GM12878 (cell line): ENCODE measurements around the gene PSMB7.

Experiments used
- EP300 ChIP-seq, 2 experiments: fragments of 150-350 bp in 1 of 2; IDR thresholded peaks; 2 replicates each; pipeline ENCODE4 v1.6.1; 2011 to 2012; ENCODE audit warnings: low read depth in 2 of 2, low read length in 2 of 2, borderline replicate concordance in 1 of 2, improper control_type of control experiment in 1 of 2, inconsistent platforms in 1 of 2; ENCODE audit not compliant: control insufficient read depth in 1 of 2
- MAX ChIP-seq: IDR thresholded peaks from 2 replicates; pipeline ENCODE4 v1.6.1; 2012; ENCODE audit warnings: low read depth, low read length, improper control_type of control experiment
- NFXL1 ChIP-seq: fragments of 450-650 bp; IDR thresholded peaks from 2 replicates; pipeline ENCODE4 v1.6.1; 2017; ENCODE audit warnings: antibody characterized with exemption, mild to moderate bottlenecking, borderline replicate concordance
- SMC3 ChIP-seq: IDR thresholded peaks from 2 replicates; pipeline ENCODE4 v1.6.1; 2011; ENCODE audit warnings: low read length, improper control_type of control experiment, borderline replicate concordance
- SREBF2 ChIP-seq: IDR thresholded peaks from 2 replicates; pipeline ENCODE4 v1.6.1; 2012; ENCODE audit warnings: mild to moderate bottlenecking, low read length
- TAF1 ChIP-seq: IDR thresholded peaks from 2 replicates; pipeline ENCODE4 v1.6.1; 2011; ENCODE audit warnings: mild to moderate bottlenecking, low read depth, low read length, borderline replicate concordance
- TF ChIP-seq, protein P1 (sequence below): IDR thresholded peaks from 2 replicates; pipeline ENCODE4 v1.6.1; 2011; ENCODE audit warnings: mild to moderate bottlenecking, low read depth, low read length, moderate library complexity; ENCODE audit not compliant: insufficient replicate concordance
- TF ChIP-seq, protein P2 (sequence below): fragments of 150-350 bp; IDR thresholded peaks from 2 replicates; pipeline ENCODE4 v1.6.1; 2016; ENCODE audit warnings: low read depth, low read length
- TF ChIP-seq, protein P3 (sequence below): IDR thresholded peaks from 2 replicates; pipeline ENCODE4 v1.6.1; 2012; ENCODE audit warnings: mild to moderate bottlenecking, low read depth, low read length
- TF ChIP-seq, protein P4 (sequence below): fragments of 450-650 bp; formaldehyde crosslinking; IDR thresholded peaks from 2 replicates; pipeline ENCODE4 v1.5.0; 2022; ENCODE audit warnings: mild to moderate bottlenecking, missing genetic modification characterization

- TF ChIP-seq EP300 (IDR thresholded peaks at IDR 0.05; ENCODE audit: borderline replicate concordance in 1 of 2, control insufficient read depth in 1 of 2, low read depth in 2 of 2, low read length in 2 of 2) (no peak), SMC3 (no peak), TAF1 (no peak), MAX (no peak), NFXL1 (no peak), SREBF2 (no peak)
- TF ChIP-seq, protein P1, sequence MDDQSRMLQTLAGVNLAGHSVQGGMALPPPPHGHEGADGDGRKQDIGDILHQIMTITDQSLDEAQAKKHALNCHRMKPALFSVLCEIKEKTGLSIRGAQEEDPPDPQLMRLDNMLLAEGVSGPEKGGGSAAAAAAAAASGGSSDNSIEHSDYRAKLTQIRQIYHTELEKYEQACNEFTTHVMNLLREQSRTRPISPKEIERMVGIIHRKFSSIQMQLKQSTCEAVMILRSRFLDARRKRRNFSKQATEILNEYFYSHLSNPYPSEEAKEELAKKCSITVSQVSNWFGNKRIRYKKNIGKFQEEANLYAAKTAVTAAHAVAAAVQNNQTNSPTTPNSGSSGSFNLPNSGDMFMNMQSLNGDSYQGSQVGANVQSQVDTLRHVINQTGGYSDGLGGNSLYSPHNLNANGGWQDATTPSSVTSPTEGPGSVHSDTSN = no peak
- TF ChIP-seq, protein P2, sequence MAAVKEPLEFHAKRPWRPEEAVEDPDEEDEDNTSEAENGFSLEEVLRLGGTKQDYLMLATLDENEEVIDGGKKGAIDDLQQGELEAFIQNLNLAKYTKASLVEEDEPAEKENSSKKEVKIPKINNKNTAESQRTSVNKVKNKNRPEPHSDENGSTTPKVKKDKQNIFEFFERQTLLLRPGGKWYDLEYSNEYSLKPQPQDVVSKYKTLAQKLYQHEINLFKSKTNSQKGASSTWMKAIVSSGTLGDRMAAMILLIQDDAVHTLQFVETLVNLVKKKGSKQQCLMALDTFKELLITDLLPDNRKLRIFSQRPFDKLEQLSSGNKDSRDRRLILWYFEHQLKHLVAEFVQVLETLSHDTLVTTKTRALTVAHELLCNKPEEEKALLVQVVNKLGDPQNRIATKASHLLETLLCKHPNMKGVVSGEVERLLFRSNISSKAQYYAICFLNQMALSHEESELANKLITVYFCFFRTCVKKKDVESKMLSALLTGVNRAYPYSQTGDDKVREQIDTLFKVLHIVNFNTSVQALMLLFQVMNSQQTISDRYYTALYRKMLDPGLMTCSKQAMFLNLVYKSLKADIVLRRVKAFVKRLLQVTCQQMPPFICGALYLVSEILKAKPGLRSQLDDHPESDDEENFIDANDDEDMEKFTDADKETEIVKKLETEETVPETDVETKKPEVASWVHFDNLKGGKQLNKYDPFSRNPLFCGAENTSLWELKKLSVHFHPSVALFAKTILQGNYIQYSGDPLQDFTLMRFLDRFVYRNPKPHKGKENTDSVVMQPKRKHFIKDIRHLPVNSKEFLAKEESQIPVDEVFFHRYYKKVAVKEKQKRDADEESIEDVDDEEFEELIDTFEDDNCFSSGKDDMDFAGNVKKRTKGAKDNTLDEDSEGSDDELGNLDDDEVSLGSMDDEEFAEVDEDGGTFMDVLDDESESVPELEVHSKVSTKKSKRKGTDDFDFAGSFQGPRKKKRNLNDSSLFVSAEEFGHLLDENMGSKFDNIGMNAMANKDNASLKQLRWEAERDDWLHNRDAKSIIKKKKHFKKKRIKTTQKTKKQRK = no peak
- TF ChIP-seq, protein P3, sequence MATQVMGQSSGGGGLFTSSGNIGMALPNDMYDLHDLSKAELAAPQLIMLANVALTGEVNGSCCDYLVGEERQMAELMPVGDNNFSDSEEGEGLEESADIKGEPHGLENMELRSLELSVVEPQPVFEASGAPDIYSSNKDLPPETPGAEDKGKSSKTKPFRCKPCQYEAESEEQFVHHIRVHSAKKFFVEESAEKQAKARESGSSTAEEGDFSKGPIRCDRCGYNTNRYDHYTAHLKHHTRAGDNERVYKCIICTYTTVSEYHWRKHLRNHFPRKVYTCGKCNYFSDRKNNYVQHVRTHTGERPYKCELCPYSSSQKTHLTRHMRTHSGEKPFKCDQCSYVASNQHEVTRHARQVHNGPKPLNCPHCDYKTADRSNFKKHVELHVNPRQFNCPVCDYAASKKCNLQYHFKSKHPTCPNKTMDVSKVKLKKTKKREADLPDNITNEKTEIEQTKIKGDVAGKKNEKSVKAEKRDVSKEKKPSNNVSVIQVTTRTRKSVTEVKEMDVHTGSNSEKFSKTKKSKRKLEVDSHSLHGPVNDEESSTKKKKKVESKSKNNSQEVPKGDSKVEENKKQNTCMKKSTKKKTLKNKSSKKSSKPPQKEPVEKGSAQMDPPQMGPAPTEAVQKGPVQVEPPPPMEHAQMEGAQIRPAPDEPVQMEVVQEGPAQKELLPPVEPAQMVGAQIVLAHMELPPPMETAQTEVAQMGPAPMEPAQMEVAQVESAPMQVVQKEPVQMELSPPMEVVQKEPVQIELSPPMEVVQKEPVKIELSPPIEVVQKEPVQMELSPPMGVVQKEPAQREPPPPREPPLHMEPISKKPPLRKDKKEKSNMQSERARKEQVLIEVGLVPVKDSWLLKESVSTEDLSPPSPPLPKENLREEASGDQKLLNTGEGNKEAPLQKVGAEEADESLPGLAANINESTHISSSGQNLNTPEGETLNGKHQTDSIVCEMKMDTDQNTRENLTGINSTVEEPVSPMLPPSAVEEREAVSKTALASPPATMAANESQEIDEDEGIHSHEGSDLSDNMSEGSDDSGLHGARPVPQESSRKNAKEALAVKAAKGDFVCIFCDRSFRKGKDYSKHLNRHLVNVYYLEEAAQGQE = no peak
- TF ChIP-seq, protein P4, sequence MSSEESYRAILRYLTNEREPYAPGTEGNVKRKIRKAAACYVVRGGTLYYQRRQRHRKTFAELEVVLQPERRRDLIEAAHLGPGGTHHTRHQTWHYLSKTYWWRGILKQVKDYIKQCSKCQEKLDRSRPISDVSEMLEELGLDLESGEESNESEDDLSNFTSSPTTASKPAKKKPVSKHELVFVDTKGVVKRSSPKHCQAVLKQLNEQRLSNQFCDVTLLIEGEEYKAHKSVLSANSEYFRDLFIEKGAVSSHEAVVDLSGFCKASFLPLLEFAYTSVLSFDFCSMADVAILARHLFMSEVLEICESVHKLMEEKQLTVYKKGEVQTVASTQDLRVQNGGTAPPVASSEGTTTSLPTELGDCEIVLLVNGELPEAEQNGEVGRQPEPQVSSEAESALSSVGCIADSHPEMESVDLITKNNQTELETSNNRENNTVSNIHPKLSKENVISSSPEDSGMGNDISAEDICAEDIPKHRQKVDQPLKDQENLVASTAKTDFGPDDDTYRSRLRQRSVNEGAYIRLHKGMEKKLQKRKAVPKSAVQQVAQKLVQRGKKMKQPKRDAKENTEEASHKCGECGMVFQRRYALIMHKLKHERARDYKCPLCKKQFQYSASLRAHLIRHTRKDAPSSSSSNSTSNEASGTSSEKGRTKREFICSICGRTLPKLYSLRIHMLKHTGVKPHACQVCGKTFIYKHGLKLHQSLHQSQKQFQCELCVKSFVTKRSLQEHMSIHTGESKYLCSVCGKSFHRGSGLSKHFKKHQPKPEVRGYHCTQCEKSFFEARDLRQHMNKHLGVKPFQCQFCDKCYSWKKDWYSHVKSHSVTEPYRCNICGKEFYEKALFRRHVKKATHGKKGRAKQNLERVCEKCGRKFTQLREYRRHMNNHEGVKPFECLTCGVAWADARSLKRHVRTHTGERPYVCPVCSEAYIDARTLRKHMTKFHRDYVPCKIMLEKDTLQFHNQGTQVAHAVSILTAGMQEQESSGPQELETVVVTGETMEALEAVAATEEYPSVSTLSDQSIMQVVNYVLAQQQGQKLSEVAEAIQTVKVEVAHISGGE (CRISPR knock-in tag) = no peak
Observed at GRCh38 chr9:124384846-124385245, 30.4 kb downstream of the PSMB7 start.
